ENCODE measurements around the gene DDX49. TPM values are rescaled to one million over a fixed set of nuclear protein-coding genes. Genes with fewer than 3 reads are reported as not detected.

Gene DDX49
- total and polyA plus RNA-seq, 9 of the 15 experiments (the other 6 are each of a cell fraction or from before 2014, with no cell fraction given): 1.1 to 113 (median 45.7) TPM

GRCh38 chr19:18931316-18932162 is 12.0 kb downstream of the DDX49 start:
- Histone ChIP-seq H4K20me1 (replicated peaks; ENCODE audit: control insufficient read depth, insufficient read depth, low read length) (0 out of 2 replicates have a peak, but pooled peaks cover 3% of the 10 kb centered on the region), H3K9ac (ENCODE audit: insufficient read depth in 1 of 2, low read depth in 2 of 2, low read length in 2 of 2) (peak overlapping the region in 1 of 2 experiments; percentile 73; a peak in 1 of 4 replicates), H3K36me3 (ENCODE audit: control insufficient read depth, insufficient read depth, low read length) (peaks cover 15% of the 10 kb centered on the region; the same call in 1 of the 3 replicates), H3K4me1 (replicated peaks in 1 of 2; ENCODE audit: control insufficient read depth in 2 of 2, insufficient read depth in 2 of 2, low read length in 2 of 2) (peaks cover 5 to 28% of the 10 kb centered on the region in 2 experiments; a peak in 4 of 5 replicates), H2AFZ (ENCODE audit: low read depth, low read length) (no peak overlapping the region), H3K4me3 (no peak overlapping the region), H3K27ac (ENCODE audit: extremely low read depth, low read depth, low read length) (no peak overlapping the region), H3K9me1 (ENCODE audit: control insufficient read depth, insufficient read depth, low read length) (peaks cover 2% of the 10 kb centered on the region), H3K27me3 (ENCODE audit: control insufficient read depth in 2 of 2, insufficient read depth in 2 of 2, low read length in 2 of 2) (no peaks in the 10 kb centered on the region), H3K4me2 (ENCODE audit: insufficient read depth, low read length) (no peak overlapping the region), H3K79me2 (ENCODE audit: control insufficient read depth, insufficient read depth, low read length) (no peaks in the 10 kb centered on the region), H3K9me3 (replicated peaks; ENCODE audit: control insufficient read depth, insufficient read depth, low read depth, low read length) (no peaks in the 10 kb centered on the region)
- no peak for DNase-seq (ENCODE audit: extremely low read depth in 1 of 4, low spot score in 3 of 4)
- 34% methylated on average over 19 of the region's 34 CpGs for whole genome bisulfite sequencing (ENCODE audit: insufficient coverage, low coverage, missing lambda C conversion rate)
- ChIA-PET CTCF (ENCODE audit: low intra/inter-chr PET ratio) (no interaction called here), POLR2A (interaction anchor here (4.6 kb wide), 1 partner anchor 12 kb away, joined by 34 read pairs; the partner anchor contains the start of genes COPE and DDX49)
- intact Hi-C loops (cut with micrococcal nuclease): no loop called here
- BruUV-seq (replicated peaks): no TSS peak
- in situ Hi-C loops (cut with MboI): no loop called here
- ATAC-seq: no peak
- FAIRE-seq: no peak
- peak; percentile 74 for TF ChIP-seq ADNP (tag; IDR thresholded peaks at IDR 0.05)
- TF ChIP-seq TSHZ1 (CRISPR knock-in tag; IDR thresholded peaks at IDR 0.05): no peak
- TF ChIP-seq, protein P1, sequence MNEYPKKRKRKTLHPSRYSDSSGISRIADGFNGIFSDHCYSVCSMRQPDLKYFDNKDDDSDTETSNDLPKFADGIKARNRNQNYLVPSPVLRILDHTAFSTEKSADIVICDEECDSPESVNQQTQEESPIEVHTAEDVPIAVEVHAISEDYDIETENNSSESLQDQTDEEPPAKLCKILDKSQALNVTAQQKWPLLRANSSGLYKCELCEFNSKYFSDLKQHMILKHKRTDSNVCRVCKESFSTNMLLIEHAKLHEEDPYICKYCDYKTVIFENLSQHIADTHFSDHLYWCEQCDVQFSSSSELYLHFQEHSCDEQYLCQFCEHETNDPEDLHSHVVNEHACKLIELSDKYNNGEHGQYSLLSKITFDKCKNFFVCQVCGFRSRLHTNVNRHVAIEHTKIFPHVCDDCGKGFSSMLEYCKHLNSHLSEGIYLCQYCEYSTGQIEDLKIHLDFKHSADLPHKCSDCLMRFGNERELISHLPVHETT (CRISPR knock-in tag; conservative IDR thresholded peaks at IDR 0.05 in 1 of 2, IDR thresholded peaks at IDR 0.05 in 1 of 2): no peak
- peak; percentile 88 for TF ChIP-seq RBM25 (IDR thresholded peaks at IDR 0.05; ENCODE audit: low read depth, low read length, severe bottlenecking)
- no peak for TF ChIP-seq HMGN3 (IDR thresholded peaks at IDR 0.05; ENCODE audit: borderline replicate concordance, extremely low read depth, insufficient read length, low read depth, low read length)
- no peak for TF ChIP-seq TAF7 (tag; IDR thresholded peaks at IDR 0.05)
- TF ChIP-seq, protein P2, sequence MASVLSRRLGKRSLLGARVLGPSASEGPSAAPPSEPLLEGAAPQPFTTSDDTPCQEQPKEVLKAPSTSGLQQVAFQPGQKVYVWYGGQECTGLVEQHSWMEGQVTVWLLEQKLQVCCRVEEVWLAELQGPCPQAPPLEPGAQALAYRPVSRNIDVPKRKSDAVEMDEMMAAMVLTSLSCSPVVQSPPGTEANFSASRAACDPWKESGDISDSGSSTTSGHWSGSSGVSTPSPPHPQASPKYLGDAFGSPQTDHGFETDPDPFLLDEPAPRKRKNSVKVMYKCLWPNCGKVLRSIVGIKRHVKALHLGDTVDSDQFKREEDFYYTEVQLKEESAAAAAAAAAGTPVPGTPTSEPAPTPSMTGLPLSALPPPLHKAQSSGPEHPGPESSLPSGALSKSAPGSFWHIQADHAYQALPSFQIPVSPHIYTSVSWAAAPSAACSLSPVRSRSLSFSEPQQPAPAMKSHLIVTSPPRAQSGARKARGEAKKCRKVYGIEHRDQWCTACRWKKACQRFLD (CRISPR knock-in tag; IDR thresholded peaks at IDR 0.05): no peak
- no peak for TF ChIP-seq ATF3 (IDR thresholded peaks at IDR 0.05)
- TF ChIP-seq ATF3 (CRISPR knock-in tag; conservative IDR thresholded peaks at IDR 0.05): no peak
- TF ChIP-seq ZNF274 (IDR thresholded peaks at IDR 0.05; ENCODE audit: borderline replicate concordance, low read depth, low read length): no peak
- no peak for TF ChIP-seq DACH1 (IDR thresholded peaks at IDR 0.05; ENCODE audit: partially characterized antibody)
- TF ChIP-seq WHSC1 (IDR thresholded peaks at IDR 0.05; ENCODE audit: low read length): no peak
- no peak for TF ChIP-seq KLF10 (CRISPR knock-in tag; IDR thresholded peaks at IDR 0.05)

Measured in K562 (cell line).